AG09309 (cell line): ENCODE measurements around the gene IDUA.
"Not testable (repeated sequence)": the region's sequence is repeated elsewhere in the genome, so short reads cannot be mapped to it uniquely, and the experiment has no call there.

ENCODE experiments used
- DNase-seq: peaks from one replicate; pipeline ENCODE4 v3.0.0-alpha.2; 2010; ENCODE audit warnings: low read depth
- H3K4me3 ChIP-seq: 2 replicates; pipeline ENCODE4 v1.5.1; 2011; ENCODE audit warnings: mild to moderate bottlenecking, low read depth, low read length, moderate library complexity; ENCODE audit not compliant: control insufficient read depth
- TF ChIP-seq, protein P1 (sequence below): IDR thresholded peaks from 2 replicates; pipeline ENCODE4 v1.5.1; 2011; ENCODE audit warnings: mild to moderate bottlenecking, low read depth, low read length, inconsistent platforms; ENCODE audit not compliant: insufficient read depth, control insufficient read depth; ENCODE audit errors: missing control alignments

The IDUA gene

GRCh38 chr4:973431-974397 is 13.1 kb upstream of the IDUA start, which contains the start of gene DGKQ:
TSS of gene DGKQ (minus strand) at chr4:973569. CDS start at chr4:973482, 87 bp downstream.
- H3K4me3 ChIP-seq, result peak within 1 kb of the TSS; percentile 69
- peak; percentile 18 for DNase-seq
- TF ChIP-seq, protein P1, sequence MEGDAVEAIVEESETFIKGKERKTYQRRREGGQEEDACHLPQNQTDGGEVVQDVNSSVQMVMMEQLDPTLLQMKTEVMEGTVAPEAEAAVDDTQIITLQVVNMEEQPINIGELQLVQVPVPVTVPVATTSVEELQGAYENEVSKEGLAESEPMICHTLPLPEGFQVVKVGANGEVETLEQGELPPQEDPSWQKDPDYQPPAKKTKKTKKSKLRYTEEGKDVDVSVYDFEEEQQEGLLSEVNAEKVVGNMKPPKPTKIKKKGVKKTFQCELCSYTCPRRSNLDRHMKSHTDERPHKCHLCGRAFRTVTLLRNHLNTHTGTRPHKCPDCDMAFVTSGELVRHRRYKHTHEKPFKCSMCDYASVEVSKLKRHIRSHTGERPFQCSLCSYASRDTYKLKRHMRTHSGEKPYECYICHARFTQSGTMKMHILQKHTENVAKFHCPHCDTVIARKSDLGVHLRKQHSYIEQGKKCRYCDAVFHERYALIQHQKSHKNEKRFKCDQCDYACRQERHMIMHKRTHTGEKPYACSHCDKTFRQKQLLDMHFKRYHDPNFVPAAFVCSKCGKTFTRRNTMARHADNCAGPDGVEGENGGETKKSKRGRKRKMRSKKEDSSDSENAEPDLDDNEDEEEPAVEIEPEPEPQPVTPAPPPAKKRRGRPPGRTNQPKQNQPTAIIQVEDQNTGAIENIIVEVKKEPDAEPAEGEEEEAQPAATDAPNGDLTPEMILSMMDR, result no peak

GRCh38 chr4:974668-975067 is 12.2 kb upstream of the IDUA start:
- no peak overlapping the region for H3K4me3 ChIP-seq
- TF ChIP-seq, protein P1, result no peak
- no peak for DNase-seq

GRCh38 chr4:976016-976415 is 10.8 kb upstream of the IDUA start:
- not testable (repeated sequence) for H3K4me3 ChIP-seq, DNase-seq

DNA sequence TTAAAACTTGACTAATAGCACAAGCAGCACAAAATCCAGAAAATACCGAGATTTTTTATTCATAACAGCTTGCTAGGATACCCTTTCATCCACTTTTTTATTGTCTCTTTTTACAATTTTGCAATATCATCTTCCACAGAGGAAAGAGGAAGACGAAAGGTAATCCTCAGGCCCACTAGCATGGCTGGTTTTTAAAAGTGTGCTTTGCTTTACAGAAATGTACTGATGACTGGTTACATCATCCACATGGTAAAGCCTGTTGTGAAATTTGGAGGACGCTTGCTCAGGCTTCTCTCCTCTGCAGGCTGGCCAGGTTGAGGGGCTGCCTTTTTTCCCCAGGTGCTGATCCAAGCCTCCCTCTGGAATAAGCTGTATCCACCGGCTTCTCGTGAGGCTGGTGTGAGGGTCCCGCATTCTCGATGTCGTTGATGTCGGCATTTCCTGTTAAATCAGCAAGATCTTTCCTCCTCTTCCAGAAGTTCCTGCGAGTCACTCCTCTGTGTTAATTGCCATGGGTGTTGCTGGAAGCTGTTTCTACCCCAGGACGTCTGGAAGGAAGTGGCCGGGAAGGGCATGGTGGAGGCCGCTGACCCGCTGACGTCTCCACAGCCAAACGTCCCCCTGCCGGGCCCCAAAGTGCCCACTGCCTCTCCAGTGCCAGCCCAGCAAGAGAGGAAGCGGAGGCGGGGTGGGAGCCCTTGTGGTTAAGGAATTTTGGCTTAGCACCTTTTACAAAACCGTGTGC is 7.7 kb upstream of the IDUA start:
- no peak for DNase-seq
- TF ChIP-seq, protein P1, result no peak

DNA sequence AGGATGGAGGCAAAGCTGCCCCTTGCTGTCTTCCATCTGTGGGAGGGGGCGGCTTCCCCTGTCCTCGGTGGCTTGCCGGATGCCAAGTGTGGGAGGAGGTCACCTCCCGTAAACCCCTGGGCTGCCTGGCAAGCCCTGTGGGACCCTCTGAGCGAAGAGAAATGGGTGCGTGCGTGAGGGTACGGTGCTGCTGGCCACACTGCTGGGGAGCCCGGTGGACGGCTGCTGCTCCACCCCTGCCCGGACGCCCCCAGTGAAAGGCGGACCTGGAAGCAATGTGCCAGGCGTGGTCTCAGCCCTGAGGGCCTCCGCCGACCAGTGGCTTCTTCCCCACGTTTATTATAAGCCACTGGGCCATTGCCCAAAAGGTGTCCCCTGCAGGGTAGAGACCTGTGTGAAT is 4.6 kb upstream of the IDUA start:
- TF ChIP-seq, protein P1, result no peak
- DNase-seq, result no peak
- no peak overlapping the region for H3K4me3 ChIP-seq

More for the DNA sequence above, 7.7 kb upstream of the IDUA start:
- H3K4me3 ChIP-seq, result no peak overlapping the region

DNA sequence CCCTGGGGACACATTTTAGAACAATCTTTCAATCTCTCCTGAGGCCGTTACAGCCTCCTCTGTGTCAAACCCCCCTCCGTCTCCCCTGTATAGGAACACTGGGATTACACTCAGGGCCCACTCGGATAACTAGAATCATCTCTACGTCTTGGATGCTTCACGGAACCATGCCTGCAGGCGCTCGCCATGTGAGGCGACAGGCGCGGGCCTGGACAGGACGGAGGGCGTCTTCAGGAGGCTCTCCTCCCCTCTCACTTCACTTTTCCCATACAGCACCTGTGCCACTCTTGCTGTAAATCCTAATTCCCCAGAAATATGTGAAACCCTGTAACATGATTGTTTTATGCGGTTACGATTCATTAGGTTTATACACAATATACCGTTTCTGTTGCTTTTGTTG is 4.0 kb upstream of the IDUA start:
- TF ChIP-seq, protein P1, result no peak
- no peak for DNase-seq
- no peak overlapping the region for H3K4me3 ChIP-seq
